GM21526 (cell line): ENCODE data around the gene FCHSD2.

Source experiments
- ATAC-seq: cut with Tn5 transposase; IDR thresholded peaks from one replicate; pipeline ENCODE4 v1.9.1; 2021; ENCODE audit warnings: moderate library complexity; ENCODE audit not compliant: unreplicated experiment, low FRiP score

Gene FCHSD2

DNA sequence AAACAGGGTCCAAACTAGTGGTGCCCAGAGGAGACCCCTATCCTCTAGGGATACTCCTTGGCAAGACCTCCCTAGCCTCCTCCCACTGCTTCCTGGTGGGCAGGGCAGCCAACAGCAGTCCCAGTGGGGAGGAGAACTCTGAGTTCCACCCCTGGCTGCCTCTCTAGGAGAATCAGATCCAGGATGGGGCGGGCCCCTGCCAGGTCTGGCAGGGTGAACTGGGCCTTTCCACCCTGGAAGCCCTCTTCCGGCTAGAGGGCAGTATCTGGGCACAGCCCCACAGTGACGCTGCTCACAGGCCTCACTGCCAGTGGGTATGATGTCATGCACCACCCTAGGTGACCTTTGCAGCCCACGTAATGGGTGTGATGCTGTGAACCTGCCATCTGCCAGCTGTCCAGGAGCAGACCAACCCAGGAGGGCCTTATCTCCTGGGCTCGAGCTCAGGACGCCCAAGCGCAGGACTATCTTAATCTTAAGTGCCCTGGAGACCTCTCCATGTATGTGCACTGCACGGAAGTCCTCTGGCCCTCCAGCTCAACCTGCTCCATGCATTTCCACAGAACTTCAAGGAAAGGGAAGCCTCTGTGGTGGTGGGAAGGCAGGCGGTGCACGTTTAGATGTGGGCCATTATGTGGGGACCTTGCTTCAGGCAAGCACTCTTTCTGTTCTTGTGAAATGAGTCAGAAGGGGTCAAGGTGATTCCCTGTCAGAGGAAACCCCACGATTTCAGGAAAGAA is 31.8 kb upstream of the FCHSD2 start:
- ATAC-seq = no peak

DNA sequence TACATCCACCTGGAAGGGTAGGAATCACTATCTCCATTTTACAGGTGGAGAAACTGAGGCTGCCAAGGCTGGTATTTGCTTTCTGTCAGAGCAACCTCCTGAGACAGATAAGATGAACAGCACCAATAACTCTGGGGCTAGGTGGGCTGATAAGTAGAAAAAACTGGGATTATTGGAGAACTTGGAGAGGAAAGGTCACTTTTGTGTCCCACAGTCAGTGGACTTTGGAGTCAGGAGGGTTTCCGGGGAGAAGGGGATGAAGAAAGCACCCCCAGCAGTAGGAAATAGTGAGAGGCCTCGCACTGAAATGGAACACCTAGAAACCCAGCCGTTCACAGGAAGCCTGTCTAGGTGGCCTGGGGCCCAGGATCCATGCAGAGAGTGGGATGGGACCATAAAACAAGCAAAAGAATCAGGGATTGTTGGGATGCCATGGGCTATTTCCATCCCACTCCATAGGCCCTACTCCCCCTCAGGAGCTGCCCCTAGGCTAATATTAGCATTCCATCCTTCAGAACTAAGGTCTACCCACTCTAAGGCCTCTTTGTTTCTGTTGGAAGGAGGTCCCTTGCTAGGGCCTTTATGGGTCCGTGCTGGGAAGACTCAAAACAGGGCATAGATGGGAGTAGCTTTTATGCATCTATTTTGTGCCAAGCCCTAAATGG is 31.0 kb upstream of the FCHSD2 start:
- no peak for ATAC-seq

GRCh38 chr11:73171436-73172161 is 29.5 kb upstream of the FCHSD2 start:
- ATAC-seq = no peak

GRCh38 chr11:73170140-73170539 is 28.0 kb upstream of the FCHSD2 start:
- no peak for ATAC-seq

- ATAC-seq = no peak
Observed at GRCh38 chr11:73168925-73169579, 26.9 kb upstream of the FCHSD2 start.

DNA sequence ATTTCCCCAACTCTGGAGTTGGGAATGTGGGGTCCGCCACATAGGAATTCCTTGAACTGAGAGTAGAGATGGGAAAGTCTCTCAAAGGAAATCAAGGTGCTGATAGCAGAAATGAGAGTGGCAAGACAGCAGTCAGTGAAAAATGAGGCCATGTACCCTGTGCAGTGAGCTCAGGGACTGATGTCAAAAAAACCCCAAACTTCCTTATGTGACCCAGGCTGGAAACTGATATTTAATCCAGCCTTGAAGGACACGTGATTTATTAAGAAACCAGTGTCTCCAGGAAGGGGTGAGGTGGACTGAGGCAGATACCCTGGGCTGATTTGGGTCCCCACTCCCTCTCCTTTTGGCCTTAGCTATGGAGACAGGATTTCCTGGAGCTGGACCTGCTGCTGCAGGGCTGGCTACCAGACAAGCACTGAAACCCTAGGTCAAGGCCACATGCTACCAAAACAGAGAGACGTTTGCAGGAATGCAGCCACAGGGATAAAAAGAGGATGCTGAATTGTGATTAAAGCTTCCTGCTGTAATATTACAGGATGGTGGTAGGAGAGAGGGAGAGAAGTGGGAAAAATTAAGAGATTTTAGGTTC is 25.3 kb upstream of the FCHSD2 start:
- ATAC-seq = no peak

GRCh38 chr11:73164803-73165540 is 22.9 kb upstream of the FCHSD2 start:
- no peak for ATAC-seq

DNA sequence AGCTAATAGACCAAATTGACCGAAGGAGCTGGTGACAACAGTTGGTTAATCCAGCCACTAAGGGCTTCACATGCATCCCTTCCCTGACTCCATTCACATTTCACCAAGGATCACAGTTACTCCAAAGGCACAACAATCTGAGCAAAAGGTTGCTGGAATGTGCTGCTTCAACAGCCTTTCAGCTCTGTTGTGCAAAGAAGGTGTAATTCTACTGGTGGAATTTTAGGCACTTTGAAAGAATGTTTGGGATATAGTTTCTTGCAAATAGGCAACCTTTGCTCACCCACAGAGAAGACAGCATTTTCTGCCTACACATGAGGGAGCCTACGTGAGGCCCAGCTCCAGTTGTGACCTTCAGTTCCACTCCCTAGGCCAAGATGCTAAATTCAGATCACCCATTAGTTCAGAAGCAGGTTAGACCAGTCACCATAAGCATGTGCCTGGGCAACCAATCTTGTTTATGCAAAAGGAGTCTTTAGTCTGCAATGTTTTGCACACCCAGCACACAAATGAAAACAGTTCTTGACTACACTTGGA is 21.6 kb upstream of the FCHSD2 start:
- ATAC-seq = no peak

- no peak for ATAC-seq
Observed at GRCh38 chr11:73162196-73162740, 20.1 kb upstream of the FCHSD2 start.

DNA sequence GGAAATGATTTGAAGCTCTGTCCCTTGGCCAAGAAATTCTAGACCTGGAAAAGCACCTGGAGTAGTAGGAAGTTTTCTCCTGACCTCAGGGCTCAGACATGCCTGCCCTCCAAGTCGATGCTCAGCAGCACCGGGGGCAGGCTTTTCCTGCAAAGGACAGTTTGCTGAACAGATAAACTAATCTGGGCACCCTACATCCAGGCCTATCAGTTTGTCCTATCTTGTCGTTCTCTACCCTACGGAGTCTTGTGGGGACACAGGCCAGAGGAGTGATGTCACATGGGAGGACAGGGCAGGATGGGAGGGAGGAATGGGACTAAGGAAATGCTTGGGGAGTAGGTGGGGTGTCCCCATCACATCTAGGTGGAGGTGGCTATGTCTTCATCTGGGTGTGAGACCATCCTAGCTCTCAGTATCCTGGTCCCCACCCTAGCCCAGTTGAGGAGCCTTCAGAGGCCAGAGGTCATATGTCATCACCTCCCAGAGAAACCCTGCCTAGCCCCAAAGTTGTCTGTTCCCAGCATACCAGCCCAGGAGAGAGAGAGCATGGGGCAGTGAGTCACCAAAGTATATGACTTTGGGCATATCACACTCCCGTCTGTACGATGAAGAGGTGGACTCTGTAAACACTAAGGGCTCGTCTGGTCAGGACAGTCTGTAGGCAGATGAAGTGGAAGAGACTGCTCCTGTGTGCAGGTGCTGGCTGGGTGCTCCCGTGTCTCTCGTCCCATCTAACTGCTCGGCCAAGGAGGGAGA is 18.1 kb upstream of the FCHSD2 start:
- ATAC-seq = no peak

DNA sequence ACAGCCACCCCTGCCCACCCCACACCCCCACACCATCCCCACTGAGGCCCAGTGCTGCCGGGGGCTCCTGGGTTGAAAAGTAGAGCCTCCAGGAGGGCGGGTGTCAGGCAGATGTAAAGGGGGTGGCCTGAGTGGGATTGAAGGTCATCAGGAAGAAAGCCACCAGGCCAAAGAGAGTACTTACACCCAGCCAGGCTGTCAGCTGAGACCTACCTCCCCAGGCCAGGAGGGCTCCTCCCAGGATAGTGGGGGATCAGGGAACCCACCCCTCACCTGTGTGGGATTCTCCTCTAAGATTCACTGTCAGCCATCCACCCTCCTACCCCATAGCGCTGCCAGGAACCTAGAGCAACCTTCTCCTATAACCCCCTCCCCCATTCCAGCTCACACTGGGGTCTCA is 17.2 kb upstream of the FCHSD2 start:
- no peak for ATAC-seq

DNA sequence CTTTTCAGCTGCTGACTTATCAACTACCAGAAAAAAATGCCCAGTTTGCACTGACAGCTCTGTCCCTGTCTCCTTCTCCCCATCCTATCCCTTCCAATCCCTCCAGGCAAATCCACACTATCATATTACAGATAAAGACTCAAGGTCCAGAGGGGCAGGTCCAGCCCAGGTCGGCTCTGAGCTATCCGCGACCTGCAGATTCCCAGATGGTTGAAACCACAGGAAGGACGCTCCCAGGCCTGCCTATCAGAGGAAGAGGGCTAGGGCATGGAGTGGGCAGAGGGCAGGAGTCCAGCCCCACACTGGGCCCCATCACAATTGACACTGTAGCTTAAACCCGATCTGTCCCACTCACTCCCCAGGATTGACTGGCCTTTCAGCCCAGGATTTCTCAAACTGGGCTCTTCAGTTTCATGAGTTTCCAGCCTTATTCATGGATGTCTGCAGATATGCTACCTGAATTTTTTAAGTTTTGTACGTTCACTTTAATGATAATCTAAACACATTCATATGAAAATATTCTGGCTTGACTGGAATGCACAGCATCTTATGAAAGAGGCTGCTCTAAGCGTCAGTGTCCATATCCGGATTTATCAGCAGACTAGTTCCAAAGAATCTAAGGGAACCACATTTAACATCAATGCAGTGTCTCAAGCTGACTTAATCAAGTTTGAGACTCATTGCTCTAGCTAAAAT is 16.4 kb upstream of the FCHSD2 start:
- no peak for ATAC-seq

DNA sequence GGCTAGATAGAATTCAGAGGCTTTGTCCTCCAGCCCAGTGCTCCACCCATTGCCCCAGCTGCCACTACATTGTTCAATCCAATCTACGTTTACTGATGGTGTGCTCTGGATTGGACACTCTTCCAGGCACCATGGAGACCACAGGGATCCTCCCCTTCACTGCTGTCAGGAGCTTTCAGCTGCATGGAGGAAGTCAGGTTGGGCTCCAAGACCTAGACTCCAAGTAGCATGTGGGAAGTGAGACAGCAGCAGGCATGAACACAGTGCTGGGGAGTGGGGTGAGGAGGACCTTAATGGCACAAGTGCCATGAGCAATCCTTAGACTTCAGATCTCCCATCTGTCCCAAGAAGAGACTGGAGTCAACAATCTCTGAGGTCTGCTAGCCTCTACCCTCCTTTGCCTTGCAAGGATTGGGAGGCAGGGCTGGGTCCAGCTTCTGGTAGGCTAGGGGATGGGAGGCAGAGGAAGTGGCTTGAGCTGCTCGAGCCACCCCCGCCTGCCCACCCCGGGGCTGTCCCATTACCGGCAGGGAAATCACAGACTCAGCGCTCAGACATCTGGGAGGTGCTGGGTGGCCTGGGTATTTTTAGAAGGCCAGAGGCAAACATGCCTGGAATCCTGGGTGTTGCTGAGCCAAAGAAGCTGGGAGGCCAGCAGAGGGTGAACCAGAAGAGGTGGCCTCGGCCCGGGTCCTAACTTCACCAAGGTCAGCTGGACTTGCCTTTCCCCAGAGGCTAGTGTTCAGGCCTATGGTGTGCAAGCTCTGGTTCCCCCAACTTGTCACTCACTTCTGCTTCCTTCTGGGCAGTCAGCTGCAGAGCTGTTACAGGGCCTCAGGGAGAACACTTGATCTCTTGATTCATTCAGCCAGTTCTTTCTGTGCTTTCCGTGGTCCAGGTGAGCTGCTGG is 15.2 kb upstream of the FCHSD2 start:
- no peak for ATAC-seq

- ATAC-seq = no peak
Observed at GRCh38 chr11:73156686-73157085, 14.6 kb upstream of the FCHSD2 start.

DNA sequence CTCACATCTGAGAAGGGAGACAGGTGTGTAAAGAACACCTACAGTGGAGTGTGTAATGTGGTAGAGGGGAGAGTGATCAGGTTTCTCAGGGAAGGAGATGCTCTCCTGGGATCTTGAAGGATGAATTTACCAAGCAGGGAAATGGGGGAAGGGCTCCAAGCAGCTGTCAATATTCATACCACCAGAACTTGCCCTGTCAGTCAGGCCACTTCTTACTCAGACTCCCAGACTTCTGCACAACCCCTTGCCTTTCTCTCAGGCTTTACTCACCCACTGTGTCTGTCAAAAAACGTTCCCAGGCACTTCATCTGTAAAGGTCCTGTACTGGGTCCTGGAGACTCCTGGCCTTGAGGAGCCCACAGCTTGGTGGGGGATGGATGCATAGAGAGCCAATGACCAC is 14.0 kb upstream of the FCHSD2 start:
- ATAC-seq = no peak

DNA sequence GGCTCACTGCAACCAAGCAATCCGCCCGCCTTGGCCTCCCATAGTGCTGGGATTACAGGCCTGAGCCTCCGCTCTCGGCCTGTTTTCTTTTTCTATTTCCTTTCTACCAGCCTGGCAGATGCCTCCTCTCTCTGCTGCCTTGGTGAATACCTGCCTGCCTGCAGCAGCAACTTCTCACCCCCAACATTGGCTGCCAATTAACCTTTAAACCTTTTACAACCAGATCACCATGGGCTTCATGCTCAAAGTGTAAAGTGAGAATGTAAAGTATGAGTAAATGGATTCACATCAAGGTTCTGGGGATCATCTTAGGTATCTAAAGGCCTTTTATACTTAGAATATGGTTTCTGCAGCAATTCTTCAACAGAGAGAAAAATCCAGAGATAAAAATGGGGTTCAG is 13.0 kb upstream of the FCHSD2 start:
- no peak for ATAC-seq

DNA sequence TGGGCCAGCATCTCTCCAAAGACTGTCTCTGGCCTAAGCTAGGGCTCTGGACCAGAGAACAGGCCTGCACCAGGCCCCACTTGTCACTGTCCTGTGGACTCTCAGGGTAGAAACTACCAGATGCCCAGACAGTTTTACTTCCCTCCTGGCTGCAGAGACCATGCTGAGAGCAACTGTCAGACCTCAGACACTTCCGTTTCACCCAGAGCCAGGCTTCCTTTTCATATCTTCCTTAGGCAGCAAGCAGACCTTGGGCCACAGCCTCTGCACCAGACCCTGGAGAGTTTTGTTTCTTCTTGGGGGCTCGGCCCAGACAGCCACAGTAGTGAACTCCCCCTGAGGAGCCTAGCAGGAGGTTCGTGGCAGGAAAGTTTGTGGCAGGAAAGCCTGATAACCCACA is 12.1 kb upstream of the FCHSD2 start:
- peak; percentile 38 for ATAC-seq
